ENCODE measurements around the gene ERC2. TPM values are rescaled to one million over a fixed set of nuclear protein-coding genes. Genes with fewer than 3 reads are reported as not detected.

The ERC2 gene
- total RNA-seq, 4 donors from 2014 or later: 5.3 to 8.8 (median 7.8) TPM

- no peak for DNase-seq
- intact Hi-C loops (cut with DNase I): no loop called here
- Histone ChIP-seq H3K27me3 (no peaks in the 10 kb centered on the region), H3K36me3 (no peaks in the 10 kb centered on the region), H3K27ac (no peak overlapping the region), H3K4me3 (replicated peaks in 1 of 3) (no peak overlapping the region), H3K4me1 (no peaks in the 10 kb centered on the region), H3K9me3 (no peaks in the 10 kb centered on the region)
- TF ChIP-seq CTCF (IDR thresholded peaks at IDR 0.05) (no peak), POLR2A (IDR thresholded peaks at IDR 0.05) (no peak)
- WGBS, 2 donors: 87 to 89% methylated on average over 3 of the region's 3 CpGs
Observed at GRCh38 chr3:56316944-56317343, 151.3 kb downstream of the ERC2 start.

DNA sequence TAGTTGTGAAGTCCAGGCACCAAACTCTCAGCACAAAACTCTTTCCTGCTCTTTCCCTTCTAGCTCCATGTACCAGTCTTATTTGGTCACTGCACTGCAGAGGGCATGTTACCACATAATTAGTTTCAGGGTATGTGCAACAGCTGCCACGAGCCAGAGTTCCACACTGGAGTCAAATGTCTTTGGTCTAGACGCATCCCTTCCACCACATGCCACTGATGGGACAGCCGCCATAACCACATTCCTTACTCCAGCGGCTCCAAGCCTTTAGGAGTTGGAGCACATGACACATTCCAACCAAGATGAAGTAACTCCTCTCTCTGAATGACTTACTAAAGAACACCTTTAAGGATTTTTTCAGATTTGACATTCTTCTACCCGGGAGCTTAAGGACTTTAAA is 153.4 kb downstream of the ERC2 start:
- DNase-seq: peak in 1 of 2 donors; percentile 3
- 63 to 64% methylated on average over 5 of the region's 5 CpGs for WGBS, 2 donors
- Histone ChIP-seq H3K27ac (no peak overlapping the region), H3K9me3 (no peaks in the 10 kb centered on the region), H3K27me3 (no peaks in the 10 kb centered on the region), H3K36me3 (no peaks in the 10 kb centered on the region), H3K4me3 (replicated peaks in 1 of 3) (no peak overlapping the region), H3K4me1 (no peaks in the 10 kb centered on the region)
- intact Hi-C loops (cut with DNase I): no loop called here
- TF ChIP-seq POLR2A (IDR thresholded peaks at IDR 0.05) (no peak), CTCF (IDR thresholded peaks at IDR 0.05) (no peak)

DNA sequence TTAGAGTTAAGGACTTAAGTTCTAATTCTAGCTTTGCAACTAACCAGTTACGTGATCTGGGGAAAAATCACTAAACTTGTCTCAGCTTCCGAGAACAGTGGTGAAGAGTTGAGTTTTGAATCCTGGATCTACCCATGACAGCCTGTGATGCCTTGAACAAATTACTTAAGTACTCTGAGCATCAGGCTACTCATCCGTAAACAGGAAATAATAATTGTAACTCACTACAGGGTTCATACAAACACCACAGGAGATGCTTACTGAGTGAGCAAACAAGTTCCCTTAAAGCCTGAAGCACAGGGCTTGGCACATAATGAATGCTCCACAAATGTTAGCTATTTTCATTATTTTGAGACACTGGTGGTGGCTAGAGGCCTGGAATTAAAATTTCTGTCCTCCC is 158.8 kb downstream of the ERC2 start:
- Histone ChIP-seq H3K4me3 (replicated peaks in 1 of 3) (no peak overlapping the region), H3K27ac (no peak overlapping the region), H3K9me3 (no peaks in the 10 kb centered on the region), H3K27me3 (no peaks in the 10 kb centered on the region), H3K36me3 (no peaks in the 10 kb centered on the region), H3K4me1 (no peaks in the 10 kb centered on the region)
- WGBS, 2 donors: 43 to 77% methylated on average over 3 of the region's 3 CpGs
- intact Hi-C loops (cut with DNase I): no loop called here
- TF ChIP-seq CTCF (IDR thresholded peaks at IDR 0.05): no peak
- no peak for DNase-seq

DNA sequence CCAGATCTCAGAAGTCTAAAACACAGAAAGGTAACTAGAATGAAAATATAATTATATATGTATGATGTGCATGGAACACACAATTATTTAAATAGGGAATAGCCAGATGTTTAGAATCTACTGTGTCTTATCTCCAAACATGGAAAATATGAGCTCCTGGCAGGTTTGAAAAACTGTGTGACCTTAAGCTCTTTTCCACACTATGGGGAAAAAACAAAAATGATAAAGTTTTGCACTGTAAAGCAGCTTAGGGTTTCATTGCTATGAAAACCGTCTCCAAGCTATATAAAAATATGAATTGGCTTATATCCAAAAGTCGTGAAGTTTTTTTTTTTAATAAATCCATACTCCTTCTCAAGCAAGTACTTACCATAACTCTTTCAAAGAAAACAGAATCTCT is 159.8 kb downstream of the ERC2 start:
- Histone ChIP-seq H3K9me3 (no peaks in the 10 kb centered on the region), H3K27ac (no peak overlapping the region), H3K36me3 (no peaks in the 10 kb centered on the region), H3K4me3 (replicated peaks in 1 of 3) (no peak overlapping the region), H3K4me1 (no peaks in the 10 kb centered on the region), H3K27me3 (no peaks in the 10 kb centered on the region)
- TF ChIP-seq CTCF (IDR thresholded peaks at IDR 0.05): no peak
- TF ChIP-seq POLR2A (IDR thresholded peaks at IDR 0.05): no peak
- intact Hi-C loops (cut with DNase I): no loop called here
- WGBS, 2 donors: 56 to 66% methylated on average over 2 of the region's 2 CpGs
- no peak for DNase-seq

DNA sequence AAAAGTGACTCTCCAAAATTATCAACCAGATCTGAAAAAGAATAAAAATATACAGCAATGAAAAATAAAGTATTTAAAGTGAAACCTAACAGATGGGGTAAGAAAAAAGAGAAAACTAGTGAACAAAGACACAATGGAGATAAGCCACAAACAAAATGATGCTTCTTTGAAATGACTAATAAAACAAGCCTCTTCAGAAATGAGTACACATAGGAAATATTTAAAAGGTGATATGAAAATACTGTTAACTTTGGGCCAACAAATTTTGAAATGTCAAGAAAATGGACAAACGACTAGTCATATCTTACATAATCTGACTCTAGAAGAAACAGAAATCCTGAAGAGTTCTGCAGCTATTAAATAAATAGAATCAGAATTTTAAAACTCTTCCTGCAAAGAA is 164.2 kb downstream of the ERC2 start:
- intact Hi-C loops (cut with DNase I): no loop called here

More for the DNA sequence above, 164.2 kb downstream of the ERC2 start:
- Histone ChIP-seq H3K27ac (no peak overlapping the region), H3K27me3 (no peaks in the 10 kb centered on the region), H3K36me3 (no peaks in the 10 kb centered on the region), H3K4me3 (replicated peaks in 1 of 3) (no peak overlapping the region), H3K4me1 (no peaks in the 10 kb centered on the region), H3K9me3 (no peaks in the 10 kb centered on the region)
- 83 to 91% methylated on average over 1 of the region's 1 CpG for WGBS, 2 donors
- no peak for DNase-seq
- TF ChIP-seq POLR2A (IDR thresholded peaks at IDR 0.05): no peak
- no peak for TF ChIP-seq CTCF (IDR thresholded peaks at IDR 0.05)
